Chondrocyte (in vitro differentiated cells): ENCODE data around the gene MUC5AC. TPM values are rescaled to one million over a fixed set of nuclear protein-coding genes. Genes with fewer than 3 reads are reported as not detected.

Experiments
- DNase-seq: peaks from one replicate; pipeline ENCODE4 v3.0.0; 2021; ENCODE audit warnings: mixed read lengths, low spot score
- H3K27ac Mint-ChIP-seq: one replicate; pipeline ENCODE4 v1.8.0; 2021; ENCODE audit warnings: mild to moderate bottlenecking, moderate library complexity, mixed read lengths; ENCODE audit not compliant: unreplicated experiment
- H3K27me3 Mint-ChIP-seq: 2 replicates; pipeline ENCODE4 v1.8.0; 2021; ENCODE audit warnings: low read depth, mixed read lengths
- H3K36me3 Mint-ChIP-seq: 2 replicates; pipeline ENCODE4 v1.8.0; 2021; ENCODE audit warnings: low read depth, mixed read lengths
- H3K4me1 Mint-ChIP-seq: 2 replicates; pipeline ENCODE4 v1.8.0; 2021; ENCODE audit warnings: low read depth, mild to moderate bottlenecking, mixed read lengths
- H3K4me3 Mint-ChIP-seq: one replicate; pipeline ENCODE4 v1.8.0; 2021; ENCODE audit warnings: mild to moderate bottlenecking, moderate library complexity, mixed read lengths; ENCODE audit not compliant: unreplicated experiment
- H3K9me3 Mint-ChIP-seq: 2 replicates; pipeline ENCODE4 v1.8.0; 2021; ENCODE audit warnings: low read depth, mixed read lengths
- CTCF ChIP-seq: fragments of 200-600 bp; sonication (generic); IDR thresholded peaks from 2 replicates; pipeline ENCODE4 v1.5.0; 2021; ENCODE audit warnings: antibody characterized with exemption, mild to moderate bottlenecking, moderate library complexity
- total RNA-seq: library from RNA; stranded (reverse); gene quantifications from 3 replicates; pipeline ENCODE4 v1.2.1, GENCODE V29; 2021

MUC5AC gene
- total RNA-seq, 1 donor from 2014 or later = not detected

- TF ChIP-seq CTCF = no peak
- Mint-ChIP-seq H3K4me1 (no peaks in the 10 kb centered on the region), H3K4me3 (no peak overlapping the region), H3K27me3 (peaks cover 10% of the 10 kb centered on the region), H3K27ac (no peak overlapping the region), H3K9me3 (peaks cover 5% of the 10 kb centered on the region), H3K36me3 (peaks cover 1% of the 10 kb centered on the region)
- peak; percentile 92 for DNase-seq
Measured at GRCh38 chr11:1165256-1166041, 7.7 kb downstream of the MUC5AC start.

- Mint-ChIP-seq H3K27me3 (peaks cover 10% of the 10 kb centered on the region), H3K27ac (no peak overlapping the region), H3K36me3 (peaks cover 1% of the 10 kb centered on the region), H3K9me3 (peaks cover 12% of the 10 kb centered on the region), H3K4me1 (no peaks in the 10 kb centered on the region), H3K4me3 (no peak overlapping the region)
- no peak for TF ChIP-seq CTCF
- DNase-seq = no peak
Measured at GRCh38 chr11:1167256-1167655, 9.5 kb downstream of the MUC5AC start.

DNA sequence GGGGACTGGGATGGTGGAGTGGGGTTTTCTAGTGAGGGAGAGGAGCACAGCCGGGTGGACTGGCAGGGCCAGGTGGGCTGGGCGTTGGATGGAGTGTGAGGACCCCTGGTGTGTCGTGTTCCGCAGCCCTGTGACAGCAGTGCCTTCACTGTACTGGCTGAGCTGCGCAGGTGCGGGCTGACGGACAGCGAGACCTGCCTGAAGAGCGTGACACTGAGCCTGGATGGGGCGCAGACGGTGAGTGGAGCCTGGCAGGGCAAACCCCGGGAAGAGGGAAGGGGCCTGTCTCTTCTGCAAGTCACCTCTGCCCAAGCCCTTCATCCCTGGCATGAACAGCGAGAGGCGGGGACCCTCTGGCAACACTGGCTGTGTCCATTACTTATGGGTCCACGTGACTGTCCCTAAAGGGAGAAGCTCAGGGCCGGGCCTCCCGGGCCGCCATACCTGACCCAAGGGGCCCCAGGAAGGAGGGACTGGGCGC lies 10.0 kb downstream of the MUC5AC start:
- peaks cover 8% of the 10 kb centered on the region for H3K27me3 Mint-ChIP-seq

GRCh38 chr11:1168256-1168655 lies 10.5 kb downstream of the MUC5AC start:
- no peak for TF ChIP-seq CTCF
- Mint-ChIP-seq H3K27me3 (peaks cover 3% of the 10 kb centered on the region), H3K36me3 (peaks cover 1% of the 10 kb centered on the region), H3K4me1 (no peaks in the 10 kb centered on the region), H3K9me3 (peaks cover 12% of the 10 kb centered on the region), H3K27ac (no peak overlapping the region), H3K4me3 (no peak overlapping the region)
- no peak for DNase-seq

More for the DNA sequence above, 10.0 kb downstream of the MUC5AC start:
- no peak for TF ChIP-seq CTCF
- Mint-ChIP-seq H3K4me3 (no peak overlapping the region), H3K27ac (no peak overlapping the region), H3K9me3 (peaks cover 12% of the 10 kb centered on the region), H3K4me1 (no peaks in the 10 kb centered on the region), H3K36me3 (peaks cover 1% of the 10 kb centered on the region)
- peak; percentile 87 for DNase-seq

GRCh38 chr11:1168721-1169161 lies 11.0 kb downstream of the MUC5AC start:
- Mint-ChIP-seq H3K27ac (no peak overlapping the region), H3K4me1 (no peaks in the 10 kb centered on the region), H3K36me3 (peaks cover 1% of the 10 kb centered on the region), H3K27me3 (peaks cover 3% of the 10 kb centered on the region), H3K4me3 (no peak overlapping the region), H3K9me3 (peaks cover 12% of the 10 kb centered on the region)
- DNase-seq = peak; percentile 82
- TF ChIP-seq CTCF = no peak
